Testis (tissue), 2 donors: Measurements from ENCODE around the gene ZNF280A.

Source experiments
- CTCF ChIP-seq, 3 experiments: fragments of 450-650 bp in 2 of 3; fragments of 200-600 bp in 1 of 3; sonication (generic) in 1 of 3; IDR thresholded peaks; one replicate each; pipeline ENCODE4 v1.5.1; 2016 to 2019; ENCODE audit warnings: antibody characterized with exemption in 3 of 3, mild to moderate bottlenecking in 2 of 3, moderate library complexity in 1 of 3
- POLR2A ChIP-seq: fragments of 450-650 bp; IDR thresholded peaks from one replicate; pipeline ENCODE4 v1.6.1; 2017; ENCODE audit warnings: antibody characterized with exemption, mild to moderate bottlenecking, moderate library complexity

DNA sequence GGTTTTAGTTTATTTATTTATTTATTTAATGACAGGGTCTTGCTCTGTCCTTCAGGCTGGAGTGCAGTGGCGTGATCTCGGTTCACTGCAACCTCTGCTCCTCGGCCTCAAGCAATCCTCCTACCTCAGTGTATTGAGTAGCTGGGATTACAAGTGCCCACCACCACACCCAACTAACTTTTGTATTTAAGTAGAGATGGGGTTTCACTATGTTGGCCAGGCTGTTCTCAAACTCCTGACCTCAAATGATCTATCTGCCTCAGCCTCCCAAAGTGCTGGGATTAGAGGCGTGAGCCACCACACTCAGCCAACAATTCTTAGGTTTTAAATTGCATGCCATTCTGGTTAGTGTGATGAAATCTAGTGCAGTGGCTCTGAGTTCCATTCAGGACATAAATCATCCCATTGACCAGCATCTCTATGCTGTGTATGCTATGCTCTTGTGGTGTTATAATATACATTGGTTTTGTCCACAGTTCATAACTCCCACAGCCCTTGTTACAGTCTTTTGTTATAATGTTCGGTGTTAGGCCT is 40.0 kb downstream of the ZNF280A start:
- TF ChIP-seq CTCF (IDR thresholded peaks at IDR 0.05) (no peak), POLR2A (no peak)
